Uterus (tissue), 2 donors: ENCODE measurements around the gene PSG5.
"Not testable (repeated sequence)": the region's sequence is repeated elsewhere in the genome, so short reads cannot be mapped to it uniquely, and the experiment has no call there.

Experiments used
- POLR2A ChIP-seq, 2 donors: fragments of 450-650 bp; IDR thresholded peaks; one replicate each; pipeline ENCODE4 v1.6.1; 2016; ENCODE audit warnings: antibody characterized with exemption in 2 of 2, mild to moderate bottlenecking in 1 of 2, moderate library complexity in 1 of 2
- TF ChIP-seq, protein P1 (sequence below), 4 experiments: fragments of 200-600 bp in 2 of 4; fragments of 450-650 bp in 2 of 4; sonication (generic) in 2 of 4; IDR thresholded peaks; one replicate each; pipeline ENCODE4 v1.5.1; 2016 to 2019; ENCODE audit warnings: antibody characterized with exemption in 4 of 4, mild to moderate bottlenecking in 2 of 4, moderate library complexity in 1 of 4

DNA sequence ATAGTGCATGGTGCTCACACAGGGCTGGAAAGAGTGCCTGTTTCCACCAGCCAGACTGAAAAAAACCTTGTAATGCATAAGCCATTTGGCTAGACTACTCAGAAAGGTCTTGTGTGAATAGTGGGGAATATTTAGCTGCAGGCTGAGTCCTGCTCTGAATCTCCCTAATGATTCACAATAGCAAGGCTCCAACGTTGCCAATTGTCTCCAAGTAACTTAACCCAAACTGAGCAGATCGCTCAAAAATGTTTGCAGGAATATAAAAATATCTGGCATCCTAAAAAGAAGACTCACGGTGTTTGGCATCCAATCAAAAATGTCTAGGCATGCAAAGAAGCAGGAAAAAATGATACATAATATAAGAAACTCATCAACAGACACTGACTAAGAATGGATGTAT lies 59.0 kb downstream of the PSG5 start:
- TF ChIP-seq, protein P1, sequence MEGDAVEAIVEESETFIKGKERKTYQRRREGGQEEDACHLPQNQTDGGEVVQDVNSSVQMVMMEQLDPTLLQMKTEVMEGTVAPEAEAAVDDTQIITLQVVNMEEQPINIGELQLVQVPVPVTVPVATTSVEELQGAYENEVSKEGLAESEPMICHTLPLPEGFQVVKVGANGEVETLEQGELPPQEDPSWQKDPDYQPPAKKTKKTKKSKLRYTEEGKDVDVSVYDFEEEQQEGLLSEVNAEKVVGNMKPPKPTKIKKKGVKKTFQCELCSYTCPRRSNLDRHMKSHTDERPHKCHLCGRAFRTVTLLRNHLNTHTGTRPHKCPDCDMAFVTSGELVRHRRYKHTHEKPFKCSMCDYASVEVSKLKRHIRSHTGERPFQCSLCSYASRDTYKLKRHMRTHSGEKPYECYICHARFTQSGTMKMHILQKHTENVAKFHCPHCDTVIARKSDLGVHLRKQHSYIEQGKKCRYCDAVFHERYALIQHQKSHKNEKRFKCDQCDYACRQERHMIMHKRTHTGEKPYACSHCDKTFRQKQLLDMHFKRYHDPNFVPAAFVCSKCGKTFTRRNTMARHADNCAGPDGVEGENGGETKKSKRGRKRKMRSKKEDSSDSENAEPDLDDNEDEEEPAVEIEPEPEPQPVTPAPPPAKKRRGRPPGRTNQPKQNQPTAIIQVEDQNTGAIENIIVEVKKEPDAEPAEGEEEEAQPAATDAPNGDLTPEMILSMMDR (IDR thresholded peaks at IDR 0.05), result not testable (repeated sequence)
- not testable (repeated sequence) for TF ChIP-seq POLR2A (IDR thresholded peaks at IDR 0.05)
